RWPE1 (cell line): ENCODE results near the gene TUBB4B.
A peak's percentile ranks its signal among the peaks of the same experiment; 100 is the strongest.

ENCODE experiments used
- CTCF ChIA-PET: fragments of 350-600 bp; sonication (Branson Sonifier 250); formaldehyde crosslinking; extraction: SDS; loops from one replicate; lab custom pipeline; 2021; lab: Yijun Ruan, JAX
- POLR2A ChIA-PET: fragments of 400-600 bp; formaldehyde crosslinking; extraction: SDS; loops from one replicate; lab custom pipeline; 2020; ENCODE audit warnings: antibody characterized with exemption; ENCODE audit not compliant: low non-redundant PET; lab: Yijun Ruan, JAX
- DNase-seq: peaks from one replicate; pipeline ENCODE4 v3.0.0; 2012; ENCODE audit warnings: low spot score
- H3K27ac ChIP-seq: fragments of 450-650 bp; 2 replicates; pipeline ENCODE4 v1.5.1; 2017
- TF ChIP-seq, protein P1 (sequence below): fragments of 450-650 bp; conservative IDR thresholded peaks from 2 replicates; pipeline ENCODE4 v1.5.1; 2017; ENCODE audit warnings: low read depth, mild to moderate bottlenecking

The TUBB4B gene

DNA sequence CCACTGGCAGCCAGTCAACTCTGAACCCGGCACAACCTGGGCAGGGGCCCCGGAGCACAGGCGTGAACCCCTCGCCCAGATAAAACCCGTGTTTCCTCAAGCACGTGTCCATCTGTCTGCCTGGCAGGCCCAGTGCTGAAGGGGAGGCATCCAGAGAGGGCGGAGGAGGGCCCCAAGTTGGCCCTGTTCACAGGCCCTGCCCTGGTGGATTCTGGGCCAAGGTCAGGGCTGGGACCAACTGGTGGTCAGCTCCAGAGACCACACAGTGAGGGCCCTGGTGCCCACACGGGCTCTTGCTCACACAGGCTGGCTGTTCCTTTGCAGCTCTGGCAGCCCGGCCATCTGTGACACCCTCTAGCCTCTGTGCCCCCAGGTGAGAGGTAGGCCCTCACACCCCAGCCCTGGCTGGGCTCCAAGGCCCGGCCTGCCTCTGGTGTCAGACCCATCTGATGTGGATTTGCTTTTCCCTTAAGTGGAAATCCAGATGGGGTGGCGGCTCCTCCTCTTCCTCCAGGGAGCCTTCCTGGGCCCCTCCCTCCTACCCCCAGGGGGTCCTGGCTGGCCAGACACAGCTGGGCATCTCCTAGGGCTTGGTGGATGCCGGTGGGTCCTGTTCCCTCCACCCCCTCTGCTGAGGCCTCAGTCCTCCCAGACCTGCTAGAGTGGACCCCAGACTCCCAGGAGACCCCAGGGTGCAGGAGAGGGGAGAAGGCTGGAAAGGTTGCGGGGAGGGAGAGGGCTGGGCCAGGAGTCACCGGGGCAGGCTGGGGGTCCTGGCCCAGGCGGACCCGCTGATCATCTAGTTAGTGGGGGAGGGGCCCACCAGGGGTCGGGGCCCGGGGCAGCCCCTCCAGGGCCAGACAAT, 9.5 kb downstream of the TUBB4B start:
- TF ChIP-seq, protein P1, sequence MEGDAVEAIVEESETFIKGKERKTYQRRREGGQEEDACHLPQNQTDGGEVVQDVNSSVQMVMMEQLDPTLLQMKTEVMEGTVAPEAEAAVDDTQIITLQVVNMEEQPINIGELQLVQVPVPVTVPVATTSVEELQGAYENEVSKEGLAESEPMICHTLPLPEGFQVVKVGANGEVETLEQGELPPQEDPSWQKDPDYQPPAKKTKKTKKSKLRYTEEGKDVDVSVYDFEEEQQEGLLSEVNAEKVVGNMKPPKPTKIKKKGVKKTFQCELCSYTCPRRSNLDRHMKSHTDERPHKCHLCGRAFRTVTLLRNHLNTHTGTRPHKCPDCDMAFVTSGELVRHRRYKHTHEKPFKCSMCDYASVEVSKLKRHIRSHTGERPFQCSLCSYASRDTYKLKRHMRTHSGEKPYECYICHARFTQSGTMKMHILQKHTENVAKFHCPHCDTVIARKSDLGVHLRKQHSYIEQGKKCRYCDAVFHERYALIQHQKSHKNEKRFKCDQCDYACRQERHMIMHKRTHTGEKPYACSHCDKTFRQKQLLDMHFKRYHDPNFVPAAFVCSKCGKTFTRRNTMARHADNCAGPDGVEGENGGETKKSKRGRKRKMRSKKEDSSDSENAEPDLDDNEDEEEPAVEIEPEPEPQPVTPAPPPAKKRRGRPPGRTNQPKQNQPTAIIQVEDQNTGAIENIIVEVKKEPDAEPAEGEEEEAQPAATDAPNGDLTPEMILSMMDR: no peak
- peak overlapping the region; percentile 12 for H3K27ac ChIP-seq
- no peak for DNase-seq
- ChIA-PET CTCF (interaction anchor here (1.6 kb wide), 1 partner anchor 14 kb away, joined by 5 read pairs; no protein-coding TSS in a partner anchor), POLR2A (no interaction called here)

DNA sequence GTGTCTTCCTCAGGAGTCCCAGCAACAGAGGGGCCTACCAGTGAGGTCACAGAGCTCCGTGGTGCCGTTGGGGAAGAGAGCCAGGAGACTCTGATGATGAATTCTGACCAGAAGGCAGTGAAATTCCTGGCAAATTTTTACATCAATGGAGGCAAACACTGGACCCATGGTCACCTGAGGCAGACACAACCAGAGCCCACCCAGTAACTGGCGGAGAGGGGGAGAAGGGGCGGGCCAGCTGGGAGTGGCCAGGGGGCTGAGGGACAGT, 10.0 kb downstream of the TUBB4B start, which contains the start of gene STPG3:
TSS of gene STPG3 (plus strand) at position 93 of the 268 bp plus-strand sequence. CDS start at position 94, 1 bp downstream.
- CTCF ChIA-PET: no interaction called here
- no peak for DNase-seq
- POLR2A ChIA-PET: no interaction called here
- peak within 1 kb of the TSS; percentile 12 for H3K27ac ChIP-seq
- TF ChIP-seq, protein P1: no peak

DNA sequence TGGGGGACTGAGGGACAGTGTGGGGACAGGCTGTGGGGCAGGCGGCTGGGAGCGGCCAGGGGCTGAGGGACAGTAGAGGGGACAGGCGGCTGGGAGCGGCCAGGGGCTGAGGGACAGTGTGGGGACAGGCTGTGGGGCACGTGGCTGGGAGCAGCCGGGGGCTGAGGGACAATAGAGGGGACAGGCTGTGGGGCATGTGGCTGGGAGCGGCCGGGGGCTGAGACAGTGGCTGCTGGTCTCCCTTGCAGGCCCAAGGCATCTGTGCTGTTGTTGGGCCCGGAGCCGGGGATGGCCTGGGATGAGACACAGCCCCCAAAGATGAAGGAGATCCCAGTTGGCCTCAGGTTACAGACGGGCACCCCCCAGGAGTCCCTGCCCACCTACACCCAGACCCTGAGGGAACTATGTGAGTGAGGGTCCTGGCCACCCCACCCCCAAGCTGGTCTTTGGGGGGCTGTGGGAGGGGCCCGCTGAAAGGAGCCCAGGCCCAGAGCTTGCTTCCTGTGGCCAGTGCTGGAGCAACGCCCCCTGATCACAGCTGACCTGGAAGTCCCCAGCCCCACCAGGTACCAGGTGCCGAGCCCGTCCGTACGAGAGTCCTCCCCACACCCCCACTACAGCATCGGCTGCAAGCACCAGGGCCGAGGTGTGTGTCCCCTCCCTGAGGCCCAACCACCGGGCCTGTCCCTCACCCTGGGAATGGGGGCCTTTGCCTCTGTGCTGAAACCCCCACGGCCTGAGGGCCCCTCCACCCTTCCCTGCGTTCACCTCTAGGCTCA, 10.6 kb downstream of the TUBB4B start:
- ChIA-PET CTCF (interaction anchor here (0.5 to 0.6 kb wide), 2 partner anchors 43 to 45 kb away, joined by 4 to 11 read pairs; no protein-coding TSS in a partner anchor), POLR2A (interaction anchor here (0.6 to 1.0 kb wide), 2 partner anchors 7 to 22 kb away, joined by 3 to 7 read pairs; no protein-coding TSS in a partner anchor)
- H3K27ac ChIP-seq: peak overlapping the region; percentile 12
- TF ChIP-seq, protein P1: no peak
- DNase-seq: no peak

DNA sequence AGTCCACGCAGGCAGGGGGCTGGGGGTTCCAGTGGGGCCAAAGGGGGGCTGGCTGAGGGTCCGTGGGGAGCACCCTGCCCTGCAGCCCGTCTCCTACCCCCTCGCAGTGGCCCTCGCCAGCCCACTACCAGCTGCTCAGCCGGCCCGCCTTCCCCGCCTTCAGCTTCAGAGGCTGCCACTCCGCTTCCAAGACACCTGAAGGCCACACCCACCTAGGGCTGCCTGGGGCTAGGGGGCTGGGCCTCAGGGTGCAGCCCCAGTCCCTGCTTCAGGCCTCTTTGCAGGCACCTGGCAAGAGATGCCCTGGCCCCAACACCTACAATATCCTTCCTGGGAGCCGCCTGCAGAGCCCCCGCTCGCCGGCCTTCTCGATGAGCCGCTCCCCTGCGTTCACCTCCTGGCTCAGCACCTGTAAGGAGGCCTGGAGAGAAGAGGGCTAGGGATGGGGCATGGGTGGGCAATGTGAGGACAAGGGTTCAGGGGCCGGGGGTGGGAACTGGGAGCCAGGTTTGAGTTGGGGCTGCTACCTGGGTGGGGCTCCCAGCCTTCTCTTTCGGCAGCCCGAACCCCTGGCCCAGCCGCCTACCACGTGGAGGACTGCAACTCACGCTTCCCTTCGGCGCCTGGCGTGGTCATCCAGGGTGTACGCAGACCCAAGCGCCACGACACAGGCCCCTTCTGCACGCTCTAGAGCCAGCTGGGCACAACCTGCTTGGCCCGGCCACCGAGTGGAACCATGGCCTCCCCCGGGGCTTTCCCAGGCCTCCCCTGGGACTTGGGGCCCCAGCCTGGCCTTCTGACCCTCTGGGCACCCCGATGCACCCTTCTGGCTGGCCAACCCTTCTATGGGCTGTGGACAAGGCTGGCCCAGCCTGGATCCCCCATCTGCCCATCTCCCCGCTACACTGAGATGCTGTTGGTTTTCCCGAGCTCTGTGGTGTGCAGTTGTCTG, 11.7 kb downstream of the TUBB4B start:
- CTCF ChIA-PET: interaction anchor here (0.5 to 2.3 kb wide), 4 partner anchors 10 to 261 kb away, joined by 4 to 15 read pairs (median 7); partner anchors contain the start of gene PAXX
- H3K27ac ChIP-seq: peak overlapping the region; percentile 84
- TF ChIP-seq, protein P1: no peak
- POLR2A ChIA-PET: interaction anchor here (0.6 to 2.5 kb wide), 5 partner anchors 9 to 21 kb away, joined by 3 to 9 read pairs (median 7); partner anchors contain the start of gene TUBB4B
- DNase-seq: no peak

DNA sequence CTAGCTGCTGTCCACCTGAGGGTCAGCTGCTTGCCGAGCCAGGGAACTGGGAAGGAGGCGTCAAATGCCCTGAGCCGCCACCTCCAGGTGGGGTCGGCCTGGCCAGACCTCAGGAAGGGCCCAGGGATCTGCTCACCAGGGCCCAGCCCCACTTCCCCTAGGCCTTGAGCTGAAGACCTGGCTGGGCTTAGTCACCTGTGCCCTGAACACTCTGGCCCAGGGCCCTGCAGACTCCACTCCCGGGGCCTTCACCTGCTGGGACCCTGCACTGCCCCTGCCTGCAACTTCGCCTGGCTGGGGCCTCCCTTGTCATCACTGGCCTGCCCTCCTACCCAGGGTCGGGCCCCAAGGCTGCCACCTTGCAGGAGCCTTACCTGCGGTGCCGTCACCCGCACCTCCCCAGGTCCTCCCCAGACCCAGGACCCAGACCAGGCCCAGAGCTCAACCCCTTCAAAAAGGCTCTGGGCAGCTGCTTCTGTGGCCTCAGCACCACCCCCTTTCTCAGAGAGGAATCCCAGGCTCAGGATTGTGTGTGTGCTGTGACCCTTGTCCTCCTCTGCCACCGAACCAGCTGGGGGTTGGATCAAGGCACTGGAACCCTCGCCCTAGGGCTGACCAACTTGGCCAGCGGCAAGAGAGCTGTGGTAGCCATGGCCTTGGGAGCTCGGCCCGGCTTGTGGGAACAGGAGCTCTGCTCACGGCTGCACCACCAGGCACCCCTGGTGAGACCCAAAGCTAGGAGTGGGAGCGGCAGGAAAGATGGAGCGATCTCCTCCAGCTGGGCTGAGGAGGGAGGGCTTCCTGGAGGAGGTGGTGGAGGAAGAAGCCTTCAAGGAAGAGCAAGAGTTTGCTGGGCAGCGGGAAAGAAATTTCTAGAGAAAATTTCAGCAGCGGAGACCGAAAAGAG, 12.9 kb downstream of the TUBB4B start:
- TF ChIP-seq, protein P1: no peak
- ChIA-PET POLR2A (interaction anchor here (0.7 to 2.5 kb wide), 7 partner anchors 10 to 65 kb away, joined by 3 to 9 read pairs (median 3); partner anchors contain the start of genes NRARP, TOR4A and TUBB4B), CTCF (interaction anchor here (0.6 to 2.3 kb wide), 6 partner anchors 11 to 141 kb away, joined by 3 to 15 read pairs (median 4); no protein-coding TSS in a partner anchor)
- no peak for DNase-seq
- H3K27ac ChIP-seq: peak overlapping the region; percentile 84
